NCI-H2227 treated with DMSO at 0.1 percent for 48 hours (cell line): Measurements from ENCODE around the gene TTPAL.

Experiments used
- DNase-seq: peaks from one replicate; lab custom pipeline; 2025; lab: John Stamatoyannopoulos, UW

The TTPAL gene

GRCh38 chr20:44540834-44541233, 65.2 kb downstream of the TTPAL start:
- no peak for DNase-seq

GRCh38 chr20:44541992-44542391, 66.3 kb downstream of the TTPAL start:
- no peak for DNase-seq

DNA sequence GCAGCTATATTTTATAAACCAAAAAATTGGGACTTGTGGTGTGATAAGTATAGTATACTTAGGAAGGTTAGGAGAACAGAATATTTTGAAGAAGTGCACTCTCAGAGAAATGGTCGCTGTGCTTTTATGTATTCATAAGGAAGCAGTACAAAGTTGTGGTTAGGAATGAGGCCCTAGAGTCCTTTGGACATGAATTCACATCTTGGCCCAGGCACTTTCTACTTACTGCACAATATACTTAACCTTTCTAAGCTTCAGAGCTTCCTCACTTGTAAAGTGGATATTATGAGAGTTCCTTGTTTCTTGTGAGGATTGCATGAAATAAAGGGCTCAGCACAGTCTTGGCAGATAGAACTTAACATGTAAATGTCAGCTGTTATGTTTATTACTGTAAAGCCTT, 67.2 kb downstream of the TTPAL start:
- DNase-seq = no peak

- DNase-seq = no peak
Observed at GRCh38 chr20:44543358-44543757, 67.7 kb downstream of the TTPAL start.
